Heart left ventricle (tissue), 13 donors: ENCODE data around the gene C5orf52.

Source experiments
- POLR2A ChIP-seq, 2 donors: fragments of 450-650 bp; IDR thresholded peaks; one replicate each; pipeline ENCODE4 v1.6.1; 2017; ENCODE audit warnings: antibody characterized with exemption in 2 of 2, mild to moderate bottlenecking in 2 of 2, moderate library complexity in 2 of 2
- TF ChIP-seq, protein P1 (sequence below), 12 donors: fragments of 200-600 bp; sonication (generic) in 4 of 12; IDR thresholded peaks; one replicate each; pipeline versions ENCODE4 v1.5.0 to v1.8.0; 2018 to 2022; ENCODE audit warnings: antibody characterized with exemption in 12 of 12, mild to moderate bottlenecking in 5 of 12
- donor health status: ischemic (EF 13 %, LVEDD 7.1; RV severe dilation, severe dysfunction).
- donor health status: DM: no; HTN: yes; CAD: no.
- donor health status: DM: no; HTN: no; CAD: no.
- donor health status: ischemic (EF 25% LVEDD 6.9; RV normal size, moderate dysfunction).
- donor health status: ischemic (EF 25% LVEDD 5.7; RV mildly dilated, moderate dysfunction).
- donor health status: ischemic (EF 35%, LVEDD 5.7; RV mildly dilated, moderate dysfunction).
- donor health status: nonischemic (EF 11% LVEDD 7.7; RV severe dilation, severe dysfunction).
- donor health status: DM: yes; HTN: yes; CAD: no.
- donor health status: PGD.
- donor health status: ischemic (EF 29% LVEDD 5.4; RV normal size, mild dysfunction).
- donor health status: nonischemic (EF 23%, LVEDD 6.1; RV moderate dilation, normal function).

DNA sequence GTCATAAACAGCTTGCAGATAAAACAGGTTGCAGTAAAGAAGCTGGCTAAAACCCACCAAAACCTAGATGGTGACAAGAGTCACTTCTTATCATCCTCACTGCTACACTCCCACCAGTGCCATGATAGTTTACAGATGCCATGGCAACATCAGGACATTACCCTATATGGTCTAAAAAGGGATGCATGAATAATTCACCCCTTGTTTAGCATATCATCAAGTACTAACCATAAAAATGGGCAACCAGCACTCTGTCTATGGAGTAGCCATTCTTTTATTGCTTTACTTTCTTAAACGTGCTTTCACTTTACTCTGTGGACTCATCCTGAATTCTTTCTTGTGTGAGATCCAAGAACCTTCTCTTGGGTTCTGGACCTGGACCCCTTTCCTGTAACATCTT is 12.4 kb upstream of the C5orf52 start:
- TF ChIP-seq, protein P1, sequence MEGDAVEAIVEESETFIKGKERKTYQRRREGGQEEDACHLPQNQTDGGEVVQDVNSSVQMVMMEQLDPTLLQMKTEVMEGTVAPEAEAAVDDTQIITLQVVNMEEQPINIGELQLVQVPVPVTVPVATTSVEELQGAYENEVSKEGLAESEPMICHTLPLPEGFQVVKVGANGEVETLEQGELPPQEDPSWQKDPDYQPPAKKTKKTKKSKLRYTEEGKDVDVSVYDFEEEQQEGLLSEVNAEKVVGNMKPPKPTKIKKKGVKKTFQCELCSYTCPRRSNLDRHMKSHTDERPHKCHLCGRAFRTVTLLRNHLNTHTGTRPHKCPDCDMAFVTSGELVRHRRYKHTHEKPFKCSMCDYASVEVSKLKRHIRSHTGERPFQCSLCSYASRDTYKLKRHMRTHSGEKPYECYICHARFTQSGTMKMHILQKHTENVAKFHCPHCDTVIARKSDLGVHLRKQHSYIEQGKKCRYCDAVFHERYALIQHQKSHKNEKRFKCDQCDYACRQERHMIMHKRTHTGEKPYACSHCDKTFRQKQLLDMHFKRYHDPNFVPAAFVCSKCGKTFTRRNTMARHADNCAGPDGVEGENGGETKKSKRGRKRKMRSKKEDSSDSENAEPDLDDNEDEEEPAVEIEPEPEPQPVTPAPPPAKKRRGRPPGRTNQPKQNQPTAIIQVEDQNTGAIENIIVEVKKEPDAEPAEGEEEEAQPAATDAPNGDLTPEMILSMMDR (IDR thresholded peaks at IDR 0.05), result no peak
- TF ChIP-seq POLR2A (IDR thresholded peaks at IDR 0.05), result no peak
